HL-60 (cell line): ENCODE results near the gene NRXN3.

ENCODE experiments used
- DNase-seq, 2 experiments: peaks; one replicate each; pipeline ENCODE4 v3.0.0-alpha.2; 2010 to 2020; ENCODE audit warnings: low read depth in 1 of 2, low spot score in 1 of 2
- H3K27ac ChIP-seq: fragments of 250-450 bp; sonication (Bioruptor Pico); replicated peaks from 2 replicates; pipeline ENCODE4 v1.5.1; 2020; ENCODE audit warnings: mild to moderate bottlenecking, moderate library complexity
- H3K27me3 ChIP-seq: fragments of 250-450 bp; sonication (Bioruptor Pico); 2 replicates; pipeline ENCODE4 v1.5.1; 2021; ENCODE audit warnings: mild to moderate bottlenecking, moderate library complexity; ENCODE audit not compliant: insufficient read depth, poor library complexity, severe bottlenecking
- H3K4me3 ChIP-seq: replicated peaks from 2 replicates; pipeline ENCODE4 v1.5.1; 2011; ENCODE audit warnings: mild to moderate bottlenecking, control low read depth, low read length; ENCODE audit not compliant: insufficient read depth
- CTCF ChIP-seq: IDR thresholded peaks from one replicate; pipeline ENCODE4 v1.5.1; 2011; ENCODE audit warnings: low read length, control low read depth, inconsistent platforms; ENCODE audit not compliant: insufficient read depth
- GABPA ChIP-seq: IDR thresholded peaks from 2 replicates; pipeline ENCODE4 v1.6.1; 2012; ENCODE audit warnings: low read depth
- POLR2AphosphoS5 ChIP-seq: IDR thresholded peaks from 2 replicates; pipeline ENCODE4 v1.6.1; 2012; ENCODE audit warnings: low read depth
- REST ChIP-seq: IDR thresholded peaks from 2 replicates; pipeline ENCODE4 v1.6.1; 2012; ENCODE audit warnings: low read depth; ENCODE audit not compliant: insufficient replicate concordance
- SPI1 ChIP-seq: IDR thresholded peaks from 2 replicates; pipeline ENCODE4 v1.6.1; 2012; ENCODE audit warnings: low read depth, mild to moderate bottlenecking, borderline replicate concordance

The NRXN3 gene

GRCh38 chr14:79831195-79831892 is 1661.2 kb downstream of the NRXN3 start:
- Histone ChIP-seq H3K27me3 (no peaks in the 10 kb centered on the region), H3K4me3 (no peak overlapping the region), H3K27ac (no peak overlapping the region)
- no peak for TF ChIP-seq REST
- TF ChIP-seq SPI1 = no peak
- TF ChIP-seq POLR2AphosphoS5 = no peak
- no peak for TF ChIP-seq CTCF
- no peak for TF ChIP-seq GABPA
- DNase-seq = no peak

- TF ChIP-seq POLR2AphosphoS5 = no peak
- no peak for TF ChIP-seq REST
- no peak for TF ChIP-seq GABPA
- no peak for TF ChIP-seq SPI1
- no peak for TF ChIP-seq CTCF
- no peaks in the 10 kb centered on the region for H3K27me3 ChIP-seq
- no peak for DNase-seq
- H3K27ac ChIP-seq = no peak overlapping the region
- no peak overlapping the region for H3K4me3 ChIP-seq
These were observed 1663.6 kb downstream of the NRXN3 start for GRCh38 chr14:79833781-79834180.

GRCh38 chr14:79834868-79835267 is 1664.7 kb downstream of the NRXN3 start:
- H3K4me3 ChIP-seq = no peak overlapping the region
- H3K27me3 ChIP-seq = no peaks in the 10 kb centered on the region
- no peak overlapping the region for H3K27ac ChIP-seq
- DNase-seq = no peak
- TF ChIP-seq CTCF (no peak), GABPA (no peak), POLR2AphosphoS5 (no peak), SPI1 (no peak), REST (no peak)
